ENCODE data around the gene JAK2. TPM values are rescaled to one million over a fixed set of nuclear protein-coding genes. Genes with fewer than 3 reads are reported as not detected.

Gene JAK2
- total RNA-seq, 2 donors from 2014 or later, result 7.0 to 14.8 TPM

GRCh38 chr9:4994166-4994890 is 9.3 kb downstream of the JAK2 start:
- TF ChIP-seq CTCF (IDR thresholded peaks at IDR 0.05), result no peak
- no peaks in the 10 kb centered on the region for H3K9me3 ChIP-seq
- H3K4me3 ChIP-seq, result no peak overlapping the region
- H3K4me1 ChIP-seq, result no peaks in the 10 kb centered on the region
- H3K27ac ChIP-seq, result no peak overlapping the region
- no peak overlapping the region for H3K9ac ChIP-seq (ENCODE audit: low read depth in 2 of 2, low read length in 2 of 2)
- no peak for DNase-seq
- intact Hi-C loops (cut with DNase I), result no loop called here
- H3K36me3 ChIP-seq, result no peaks in the 10 kb centered on the region
- H3K27me3 ChIP-seq, result no peaks in the 10 kb centered on the region

GRCh38 chr9:4997196-4997595 is 12.1 kb downstream of the JAK2 start:
- H3K27me3 ChIP-seq, result no peaks in the 10 kb centered on the region
- no peak overlapping the region for H3K27ac ChIP-seq
- intact Hi-C loops (cut with DNase I), result no loop called here
- no peak overlapping the region for H3K4me3 ChIP-seq
- H3K9ac ChIP-seq (ENCODE audit: low read depth in 2 of 2, low read length in 2 of 2), result no peak overlapping the region
- no peak for TF ChIP-seq CTCF (IDR thresholded peaks at IDR 0.05)
- H3K9me3 ChIP-seq, result no peaks in the 10 kb centered on the region
- DNase-seq, result no peak
- H3K4me1 ChIP-seq, result no peaks in the 10 kb centered on the region
- no peaks in the 10 kb centered on the region for H3K36me3 ChIP-seq

- H3K9me3 ChIP-seq, result no peaks in the 10 kb centered on the region
- no peak overlapping the region for H3K4me3 ChIP-seq
- intact Hi-C loops (cut with DNase I), result no loop called here
- H3K4me1 ChIP-seq, result no peaks in the 10 kb centered on the region
- H3K36me3 ChIP-seq, result no peaks in the 10 kb centered on the region
- no peak overlapping the region for H3K9ac ChIP-seq (ENCODE audit: low read depth in 2 of 2, low read length in 2 of 2)
- no peak for TF ChIP-seq CTCF (IDR thresholded peaks at IDR 0.05)
- no peak for DNase-seq
- no peak overlapping the region for H3K27ac ChIP-seq
- H3K27me3 ChIP-seq, result no peaks in the 10 kb centered on the region
Measured at GRCh38 chr9:4997631-4998030, 12.6 kb downstream of the JAK2 start.

GRCh38 chr9:5002811-5003210 is 17.7 kb downstream of the JAK2 start:
- no peak for DNase-seq
- H3K9me3 ChIP-seq, result no peaks in the 10 kb centered on the region
- no peak overlapping the region for H3K9ac ChIP-seq (ENCODE audit: low read depth in 2 of 2, low read length in 2 of 2)
- no peaks in the 10 kb centered on the region for H3K27me3 ChIP-seq
- H3K4me3 ChIP-seq, result no peak overlapping the region
- no peaks in the 10 kb centered on the region for H3K36me3 ChIP-seq
- no peaks in the 10 kb centered on the region for H3K4me1 ChIP-seq
- intact Hi-C loops (cut with DNase I), result no loop called here
- H3K27ac ChIP-seq, result no peak overlapping the region
- no peak for TF ChIP-seq CTCF (IDR thresholded peaks at IDR 0.05)

DNA sequence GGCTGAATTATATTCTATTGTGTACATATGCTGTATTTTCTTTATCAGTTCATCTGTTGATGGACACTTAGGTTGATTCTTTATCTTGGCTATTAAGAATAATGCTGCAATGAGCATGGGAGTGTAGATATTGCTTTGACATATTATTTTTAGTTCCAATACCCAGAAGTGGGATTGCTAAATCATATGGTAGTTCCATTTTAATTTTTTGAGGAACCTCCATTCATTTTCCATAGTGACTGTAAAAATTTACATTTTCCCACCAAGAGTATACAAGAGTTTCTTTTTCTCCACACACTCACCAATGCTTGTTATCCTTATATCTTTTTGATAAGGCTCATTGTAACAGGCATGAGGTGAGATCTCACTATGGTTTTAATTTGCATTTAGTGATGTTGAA is 19.4 kb downstream of the JAK2 start:
- intact Hi-C loops (cut with DNase I), result no loop called here
- Histone ChIP-seq H3K36me3 (no peaks in the 10 kb centered on the region), H3K9ac (ENCODE audit: low read depth in 2 of 2, low read length in 2 of 2) (no peak overlapping the region), H3K4me3 (no peak overlapping the region), H3K4me1 (no peaks in the 10 kb centered on the region), H3K27ac (no peak overlapping the region), H3K27me3 (no peaks in the 10 kb centered on the region), H3K9me3 (no peaks in the 10 kb centered on the region)
- DNase-seq, result no peak
- TF ChIP-seq CTCF (IDR thresholded peaks at IDR 0.05), result no peak

Measured in colonic mucosa (tissue), 4 donors.